ENCODE results near the gene MGAT4C. TPM values are rescaled to one million over a fixed set of nuclear protein-coding genes. Genes with fewer than 3 reads are reported as not detected.
"Not testable (repeated sequence)": the region's sequence is repeated elsewhere in the genome, so short reads cannot be mapped to it uniquely, and the experiment has no call there.

The MGAT4C gene
- not detected in 2 replicates for total RNA-seq

GRCh38 chr12:86256163-86256562, at the start of gene MGAT4C:
Gene MGAT4C, minus strand, starts transcription at chr12:86256391.
- DNase-seq (ENCODE audit: low read depth), result no peak
- H3K4me3 ChIP-seq (ENCODE audit: low read depth, low read length), result no peak within 1 kb of the TSS
- TF ChIP-seq CTCF (conservative IDR thresholded peaks at IDR 0.05; ENCODE audit: low read depth, low read length), result no peak

DNA sequence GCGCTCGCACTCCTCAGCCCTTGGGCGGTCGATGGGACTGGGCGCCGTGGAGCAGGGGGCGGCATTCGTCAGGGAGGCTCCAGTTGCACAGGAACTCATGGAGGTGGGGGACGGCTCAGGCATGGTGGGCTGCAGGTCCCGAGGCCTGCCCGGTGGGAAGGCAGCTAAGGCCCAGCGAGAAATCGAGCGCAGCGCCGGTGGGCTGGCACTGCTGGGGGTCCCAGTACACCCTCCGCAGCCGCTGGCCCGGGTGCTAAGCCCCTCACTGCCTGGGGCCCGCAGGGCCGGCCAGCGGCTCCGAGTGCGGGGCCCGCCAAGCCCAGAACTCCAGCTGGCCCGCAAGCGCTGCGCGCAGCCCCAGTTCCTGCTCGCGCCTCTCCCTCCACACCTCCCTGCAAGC, 40.2 kb upstream of the MGAT4C start:
- DNase-seq (ENCODE audit: low read depth); H3K4me3 ChIP-seq (ENCODE audit: low read depth, low read length): not testable (repeated sequence)

GRCh38 chr12:86293682-86294240, 37.6 kb upstream of the MGAT4C start:
- DNase-seq (ENCODE audit: low read depth), result no peak

GRCh38 chr12:86292480-86292879, 36.3 kb upstream of the MGAT4C start:
- no peak for DNase-seq (ENCODE audit: low read depth)
- no peak overlapping the region for H3K4me3 ChIP-seq (ENCODE audit: low read depth, low read length)
- no peak for TF ChIP-seq CTCF (conservative IDR thresholded peaks at IDR 0.05; ENCODE audit: low read depth, low read length)

More at GRCh38 chr12:86293682-86294240, 37.6 kb upstream of the MGAT4C start:
- no peak for TF ChIP-seq CTCF (conservative IDR thresholded peaks at IDR 0.05; ENCODE audit: low read depth, low read length)
- H3K4me3 ChIP-seq (ENCODE audit: low read depth, low read length), result no peak overlapping the region

GRCh38 chr12:86290615-86291014, 34.4 kb upstream of the MGAT4C start:
- H3K4me3 ChIP-seq (ENCODE audit: low read depth, low read length), result no peak overlapping the region
- DNase-seq (ENCODE audit: low read depth), result no peak
- no peak for TF ChIP-seq CTCF (conservative IDR thresholded peaks at IDR 0.05; ENCODE audit: low read depth, low read length)

- no peak for DNase-seq (ENCODE audit: low read depth)
- TF ChIP-seq CTCF (conservative IDR thresholded peaks at IDR 0.05; ENCODE audit: low read depth, low read length), result no peak
Measured at GRCh38 chr12:86286119-86286518, 29.9 kb upstream of the MGAT4C start.

GRCh38 chr12:86283620-86284019, 27.4 kb upstream of the MGAT4C start:
- H3K4me3 ChIP-seq (ENCODE audit: low read depth, low read length), result no peak overlapping the region
- no peak for DNase-seq (ENCODE audit: low read depth)
- no peak for TF ChIP-seq CTCF (conservative IDR thresholded peaks at IDR 0.05; ENCODE audit: low read depth, low read length)

More at GRCh38 chr12:86286119-86286518, 29.9 kb upstream of the MGAT4C start:
- H3K4me3 ChIP-seq (ENCODE audit: low read depth, low read length), result no peak overlapping the region
